GM12878 (cell line): ENCODE results near the gene DLX3. TPM values are rescaled to one million over a fixed set of nuclear protein-coding genes. Genes with fewer than 3 reads are reported as not detected.

Experiments
- ATAC-seq: fragments of 200-7000 bp; cut with Tn5 transposase; 3 replicates; pipeline ENCODE4 v1.9.1; 2020; ENCODE audit warnings: mild to moderate bottlenecking, moderate library complexity
- BruUV-seq: library from RNA; stranded (reverse); fragments of 400-500 nt; replicated peaks from 2 replicates; lab custom pipeline; 2021; lab: Mats Ljungman, UMichigan
- CTCF ChIA-PET: fragments of 300-600 bp; sonication (Branson Sonifier 250); formaldehyde crosslinking; extraction: SDS; loops from one replicate; lab custom pipeline; 2021; ENCODE audit warnings: inconsistent platforms; lab: Yijun Ruan, JAX
- POLR2A ChIA-PET: fragments of 350-600 bp; formaldehyde crosslinking; extraction: SDS; loops from one replicate; lab custom pipeline; 2021; ENCODE audit warnings: inconsistent platforms; lab: Charles Lee
- RAD21 ChIA-PET: fragments of 300-600 bp; sonication (Branson Sonifier 250); formaldehyde crosslinking; loops from one replicate; lab custom pipeline; 2023; ENCODE audit warnings: antibody characterized with exemption; ENCODE audit not compliant: unreplicated experiment; lab: Charles Lee
- SMC1A ChIA-PET: fragments of 300-600 bp; sonication (Branson Sonifier 250); formaldehyde crosslinking; loops from one replicate; lab custom pipeline; 2023; ENCODE audit not compliant: unreplicated experiment, uncharacterized antibody; lab: Charles Lee
- DNase-seq: peaks from one replicate; pipeline ENCODE4 v3.0.0-alpha.2; 2011; ENCODE audit warnings: low read depth, low spot score
- FAIRE-seq: peaks from 3 replicates; lab custom pipeline; 2011; peaks lifted over from hg19 to GRCh38; lab: Jason Lieb, UNC
- H2AFZ ChIP-seq: 2 replicates; pipeline ENCODE4 v1.6.0; 2011; ENCODE audit warnings: low read depth, low read length, control low read depth; ENCODE audit not compliant: control insufficient read depth
- H3K27ac ChIP-seq: 2 replicates; pipeline ENCODE4 v1.5.1; 2011; ENCODE audit warnings: control low read depth; ENCODE audit not compliant: control insufficient read depth, insufficient read depth
- H3K27me3 ChIP-seq, 2 experiments: replicated peaks in 1 of 2; 2 replicates each; pipeline versions ENCODE4 v1.6.0 to v1.6.1; 2011; ENCODE audit warnings: low read length in 1 of 2; ENCODE audit not compliant: control insufficient read depth in 2 of 2, insufficient read depth in 2 of 2
- H3K36me3 ChIP-seq, 2 experiments: 2 replicates each; pipeline ENCODE4 v1.5.1; 2011; ENCODE audit warnings: low read length in 1 of 2; ENCODE audit not compliant: control insufficient read depth in 2 of 2, insufficient read depth in 2 of 2
- H3K4me1 ChIP-seq: 2 replicates; pipeline ENCODE4 v1.6.1; 2011; ENCODE audit warnings: mild to moderate bottlenecking, low read length, moderate library complexity, mixed read lengths; ENCODE audit not compliant: control insufficient read depth, insufficient read depth
- H3K4me2 ChIP-seq: 2 replicates; pipeline ENCODE4 v1.6.0; 2011; ENCODE audit warnings: control low read depth; ENCODE audit not compliant: control insufficient read depth, insufficient read depth
- H3K4me3 ChIP-seq: fragments of 200-600 bp; sonication (generic); 2 replicates; pipeline ENCODE4 v1.5.1; 2016
- H3K79me2 ChIP-seq: 2 replicates; pipeline ENCODE4 v1.6.0; 2011; ENCODE audit warnings: low read length; ENCODE audit not compliant: control insufficient read depth, insufficient read depth
- H3K9ac ChIP-seq: 2 replicates; pipeline ENCODE4 v1.8.0; 2011; ENCODE audit warnings: low read length, control low read depth, mixed read lengths; ENCODE audit not compliant: control insufficient read depth, insufficient read depth
- H3K9me3 ChIP-seq: replicated peaks from 3 replicates; pipeline ENCODE4 v1.5.1; 2011; ENCODE audit warnings: mild to moderate bottlenecking, low read length; ENCODE audit not compliant: control insufficient read depth, insufficient read depth
- H4K20me1 ChIP-seq: 2 replicates; pipeline ENCODE4 v1.6.0; 2011; ENCODE audit not compliant: control insufficient read depth, insufficient read depth
- CHD2 ChIP-seq: IDR thresholded peaks from 2 replicates; pipeline ENCODE4 v1.6.1; 2011; ENCODE audit warnings: low read depth, low read length, improper control_type of control experiment, borderline replicate concordance
- E4F1 ChIP-seq: fragments of 450-650 bp; IDR thresholded peaks from 2 replicates; pipeline ENCODE4 v1.6.1; 2018; ENCODE audit warnings: borderline replicate concordance, mild to moderate bottlenecking; ENCODE audit not compliant: partially characterized antibody
- FOXM1 ChIP-seq: IDR thresholded peaks from 2 replicates; pipeline ENCODE4 v1.6.1; 2012; ENCODE audit warnings: low read depth, mild to moderate bottlenecking, inconsistent platforms, low read length, moderate library complexity
- NBN ChIP-seq: fragments of 450-650 bp; IDR thresholded peaks from 2 replicates; pipeline ENCODE4 v1.6.1; 2016
- NR2C2 ChIP-seq: IDR thresholded peaks from 2 replicates; pipeline ENCODE4 v1.6.1; 2011; ENCODE audit warnings: borderline replicate concordance, low read depth; ENCODE audit not compliant: control insufficient read depth, insufficient read length
- PAX5 ChIP-seq: IDR thresholded peaks from 2 replicates; pipeline ENCODE4 v1.6.1; 2011; ENCODE audit warnings: low read depth, low read length, borderline replicate concordance
- SIN3A ChIP-seq: IDR thresholded peaks from 2 replicates; pipeline ENCODE4 v1.6.1; 2012; ENCODE audit warnings: low read depth, low read length, improper control_type of control experiment
- SMAD1 ChIP-seq: fragments of 450-650 bp; IDR thresholded peaks from 2 replicates; pipeline ENCODE4 v1.6.1; 2018; ENCODE audit warnings: mild to moderate bottlenecking, low read depth; ENCODE audit not compliant: partially characterized antibody
- SREBF1 ChIP-seq: IDR thresholded peaks from 2 replicates; pipeline ENCODE4 v1.6.1; 2012; ENCODE audit warnings: mild to moderate bottlenecking, low read length
- ZBED1 ChIP-seq: IDR thresholded peaks from 2 replicates; pipeline ENCODE4 v1.6.1; 2016; ENCODE audit warnings: borderline replicate concordance
- WGBS: methylation state at CpG from one replicate; pipeline ENCODE4 v1.1.6; 2016; ENCODE audit warnings: low lambda C conversion rate; ENCODE audit not compliant: insufficient replicate concordance, insufficient coverage; ENCODE audit errors: missing lambda C conversion rate; 5-methylcytosine and 5-hydroxymethylcytosine counted together
- in situ Hi-C: fragments of 300-500 bp; cut with MboI; formaldehyde crosslinking; loops from 9 replicates; pipeline ENCODE4 v1.14.3; 2018; ENCODE audit warnings: mixed read lengths
- intact Hi-C: fragments of 100-400 bp; cut with micrococcal nuclease; formaldehyde crosslinking; loops from one replicate; pipeline ENCODE4 v1.14.2; 2022; ENCODE audit not compliant: unreplicated experiment
- polyA plus RNA-seq, 11 experiments: library from polyadenylated mRNA; depleted of rRNA in 4 of 11; unstranded in 6 of 11; stranded (reverse) in 5 of 11; fragments of >200 nt; fragmentation: Nextera tagmentation in 4 of 11; fragmentation: Illumina TruSeq in 1 of 11; extraction: Ambion mirVana in 4 of 11; extraction: Trizol in 1 of 11; gene quantifications; 1 replicate in 1 of 11; 2 replicates in 10 of 11; pipeline versions ENCODE4 v1.2.1 to v1.2.3, GENCODE V29; 2011 to 2016; ENCODE audit warnings: inconsistent platforms in 2 of 11, missing spikeins in 2 of 11, low read depth in 1 of 11
- total RNA-seq, 4 experiments: library from RNA; depleted of rRNA in 3 of 4; stranded (reverse); fragments of >200 nt in 3 of 4; fragmentation: Illumina TruSeq in 1 of 4; extraction: Trizol in 1 of 4; gene quantifications; 2 replicates each; pipeline versions ENCODE4 v1.2.1 to v1.2.3, GENCODE V29; 2013 to 2021

The DLX3 gene
- total and polyA plus RNA-seq, 10 of the 15 experiments (the other 5 are each of a cell fraction or from before 2014, with no cell fraction given) = not detected

- no peak for TF ChIP-seq NBN
- no peak for TF ChIP-seq FOXM1
- no peak for TF ChIP-seq SMAD1
- no peak for TF ChIP-seq ZBED1
- TF ChIP-seq E4F1 = no peak
- TF ChIP-seq NR2C2 = no peak
- TF ChIP-seq CHD2 = no peak
- no peak for TF ChIP-seq SIN3A
- TF ChIP-seq SREBF1 = no peak
- TF ChIP-seq PAX5 = no peak
- H3K4me2 ChIP-seq = no peak overlapping the region
Observed at GRCh38 chr17:49996121-49996494, 1.1 kb upstream of the DLX3 start.

More at GRCh38 chr17:49996121-49996494, 1.1 kb upstream of the DLX3 start:
- ChIA-PET POLR2A (no interaction called here), CTCF (interaction anchor here (0.6 to 9.3 kb wide), 46 partner anchors 9 to 628 kb away, joined by 3 to 105 read pairs (median 6); partner anchors contain the start of genes ITGA3, KAT7 and PDK2), SMC1A (interaction anchor here (0.5 to 3.4 kb wide), 14 partner anchors 41 to 428 kb away, joined by 3 to 20 read pairs (median 5); no protein-coding TSS in a partner anchor), RAD21 (interaction anchor here (0.5 to 3.4 kb wide), 20 partner anchors 9 to 703 kb away, joined by 3 to 19 read pairs (median 4); no protein-coding TSS in a partner anchor)
- Histone ChIP-seq H3K79me2 (no peaks in the 10 kb centered on the region), H2AFZ (no peak overlapping the region), H3K27me3 (peaks cover 15 to 28% of the 10 kb centered on the region in 2 experiments), H3K4me1 (0 out of 2 replicates have a peak, but pooled peaks cover 3% of the 10 kb centered on the region), H3K9ac (no peak overlapping the region), H3K27ac (no peak overlapping the region), H3K36me3 (no peaks in the 10 kb centered on the region), H4K20me1 (no peaks in the 10 kb centered on the region), H3K9me3 (no peaks in the 10 kb centered on the region; the same call in 1 of the 3 replicates), H3K4me3 (no peak overlapping the region)
- no peak for FAIRE-seq
- WGBS = 39% methylated on average over 7 of the region's 7 CpGs
- no peak for DNase-seq
- intact Hi-C loops = loop anchor here (2.0 to 10.0 kb wide), 3 partner anchors 114 to 427 kb away; partner anchors contain the start of gene SLC35B1
- no peak for ATAC-seq
- BruUV-seq = no TSS peak
- in situ Hi-C loops = loop anchor here (5.0 to 10.0 kb wide), 2 partner anchors 291 to 424 kb away; partner anchors contain the start of gene SLC35B1
